HFFc6 (cell line): ENCODE data around the gene LMTK2. TPM values are rescaled to one million over a fixed set of nuclear protein-coding genes. Genes with fewer than 3 reads are reported as not detected.

Experiments
- DNase-seq: peaks from one replicate; pipeline ENCODE4 v3.0.0-alpha.2; 2018
- H3K27ac Mint-ChIP-seq: 2 replicates; pipeline ENCODE4 v1.8.0; 2020; ENCODE audit warnings: mild to moderate bottlenecking, mixed read lengths
- H3K27me3 Mint-ChIP-seq: 2 replicates; pipeline ENCODE4 v1.8.0; 2021; ENCODE audit warnings: mild to moderate bottlenecking, moderate library complexity, mixed read lengths; ENCODE audit not compliant: insufficient read depth
- H3K36me3 Mint-ChIP-seq: 2 replicates; pipeline ENCODE4 v1.8.0; 2021; ENCODE audit warnings: low read depth, mixed read lengths
- H3K4me1 Mint-ChIP-seq: 2 replicates; pipeline ENCODE4 v1.8.0; 2020; ENCODE audit warnings: low read depth, mixed read lengths
- H3K4me3 Mint-ChIP-seq: 2 replicates; pipeline ENCODE4 v1.8.0; 2020; ENCODE audit warnings: mild to moderate bottlenecking, moderate library complexity, mixed read lengths
- H3K9me3 Mint-ChIP-seq: 2 replicates; pipeline ENCODE4 v1.8.0; 2020; ENCODE audit warnings: mild to moderate bottlenecking, mixed read lengths
- total RNA-seq, 6 experiments: library from RNA; stranded (reverse); fragmentation: NEBNext Ultra II Directional; extraction: Animal tissue kit (Norgen Biotek cat#: 25700); gene quantifications; 2 replicates in 1 of 6; 3 replicates in 5 of 6; pipeline ENCODE4 v1.2.3, GENCODE V29; 2021
- TF ChIP-seq, protein P1 (sequence below): fragments of 200-600 bp; sonication (generic); IDR thresholded peaks from 2 replicates; pipeline ENCODE4 v1.5.0; 2021; ENCODE audit warnings: antibody characterized with exemption, mild to moderate bottlenecking

LMTK2 gene
- total RNA-seq, 6 experiments from 2014 or later = 9.2 to 13.5 (median 10.0) TPM

DNA sequence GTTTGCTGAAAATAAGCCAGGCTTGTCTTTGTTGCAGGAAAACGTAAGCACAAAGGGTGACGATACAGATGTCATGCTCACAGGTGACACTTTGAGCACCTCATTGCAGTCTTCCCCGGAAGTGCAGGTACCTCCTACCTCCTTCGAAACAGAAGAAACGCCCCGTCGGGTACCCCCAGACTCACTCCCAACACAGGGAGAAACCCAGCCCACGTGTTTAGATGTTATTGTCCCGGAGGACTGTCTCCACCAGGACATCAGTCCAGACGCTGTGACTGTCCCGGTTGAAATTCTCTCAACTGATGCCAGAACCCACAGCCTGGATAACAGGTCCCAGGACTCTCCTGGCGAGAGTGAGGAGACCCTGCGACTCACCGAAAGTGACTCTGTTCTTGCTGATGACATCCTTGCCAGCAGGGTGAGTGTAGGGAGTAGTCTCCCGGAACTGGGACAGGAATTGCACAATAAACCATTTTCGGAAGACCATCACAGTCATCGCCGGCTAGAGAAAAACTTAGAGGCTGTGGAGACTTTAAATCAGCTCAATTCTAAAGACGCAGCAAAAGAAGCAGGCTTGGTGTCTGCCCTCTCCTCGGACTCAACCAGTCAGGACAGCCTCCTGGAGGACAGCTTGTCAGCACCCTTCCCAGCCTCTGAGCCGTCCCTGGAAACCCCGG is 86.3 kb downstream of the LMTK2 start:
- Mint-ChIP-seq H3K36me3 (peaks cover 3% of the 10 kb centered on the region), H3K4me1 (peaks cover 16% of the 10 kb centered on the region), H3K27me3 (no peaks in the 10 kb centered on the region; the same call in 1 of the 2 replicates), H3K27ac (no peak overlapping the region), H3K4me3 (no peak overlapping the region), H3K9me3 (no peaks in the 10 kb centered on the region)
- no peak for DNase-seq
- TF ChIP-seq, protein P1, sequence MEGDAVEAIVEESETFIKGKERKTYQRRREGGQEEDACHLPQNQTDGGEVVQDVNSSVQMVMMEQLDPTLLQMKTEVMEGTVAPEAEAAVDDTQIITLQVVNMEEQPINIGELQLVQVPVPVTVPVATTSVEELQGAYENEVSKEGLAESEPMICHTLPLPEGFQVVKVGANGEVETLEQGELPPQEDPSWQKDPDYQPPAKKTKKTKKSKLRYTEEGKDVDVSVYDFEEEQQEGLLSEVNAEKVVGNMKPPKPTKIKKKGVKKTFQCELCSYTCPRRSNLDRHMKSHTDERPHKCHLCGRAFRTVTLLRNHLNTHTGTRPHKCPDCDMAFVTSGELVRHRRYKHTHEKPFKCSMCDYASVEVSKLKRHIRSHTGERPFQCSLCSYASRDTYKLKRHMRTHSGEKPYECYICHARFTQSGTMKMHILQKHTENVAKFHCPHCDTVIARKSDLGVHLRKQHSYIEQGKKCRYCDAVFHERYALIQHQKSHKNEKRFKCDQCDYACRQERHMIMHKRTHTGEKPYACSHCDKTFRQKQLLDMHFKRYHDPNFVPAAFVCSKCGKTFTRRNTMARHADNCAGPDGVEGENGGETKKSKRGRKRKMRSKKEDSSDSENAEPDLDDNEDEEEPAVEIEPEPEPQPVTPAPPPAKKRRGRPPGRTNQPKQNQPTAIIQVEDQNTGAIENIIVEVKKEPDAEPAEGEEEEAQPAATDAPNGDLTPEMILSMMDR = no peak

GRCh38 chr7:98193474-98194180 is 87.0 kb downstream of the LMTK2 start:
- DNase-seq = no peak
- TF ChIP-seq, protein P1 = no peak
- Mint-ChIP-seq H3K27ac (no peak overlapping the region), H3K9me3 (no peaks in the 10 kb centered on the region), H3K36me3 (no peaks in the 10 kb centered on the region; the same call in 1 of the 2 replicates), H3K4me1 (peaks cover 13% of the 10 kb centered on the region), H3K27me3 (no peaks in the 10 kb centered on the region; the same call in 1 of the 2 replicates), H3K4me3 (no peak overlapping the region)

GRCh38 chr7:98194186-98194585 is 87.5 kb downstream of the LMTK2 start:
- H3K36me3 Mint-ChIP-seq = no peaks in the 10 kb centered on the region; the same call in 1 of the 2 replicates
- H3K4me3 Mint-ChIP-seq = no peak overlapping the region
- no peak overlapping the region for H3K27ac Mint-ChIP-seq
- peaks cover 18% of the 10 kb centered on the region for H3K4me1 Mint-ChIP-seq
- H3K9me3 Mint-ChIP-seq = no peaks in the 10 kb centered on the region
- no peaks in the 10 kb centered on the region; the same call in 1 of the 2 replicates for H3K27me3 Mint-ChIP-seq
- DNase-seq = no peak
- TF ChIP-seq, protein P1 = no peak

GRCh38 chr7:98194672-98195457 is 88.2 kb downstream of the LMTK2 start:
- no peak for DNase-seq
- no peaks in the 10 kb centered on the region; the same call in 1 of the 2 replicates for H3K36me3 Mint-ChIP-seq
- H3K9me3 Mint-ChIP-seq = no peaks in the 10 kb centered on the region
- H3K4me3 Mint-ChIP-seq = no peak overlapping the region
- H3K27me3 Mint-ChIP-seq = no peaks in the 10 kb centered on the region
- peaks cover 22% of the 10 kb centered on the region for H3K4me1 Mint-ChIP-seq
- TF ChIP-seq, protein P1 = no peak
- peak overlapping the region; percentile 34; the same call in 1 of the 2 replicates for H3K27ac Mint-ChIP-seq

DNA sequence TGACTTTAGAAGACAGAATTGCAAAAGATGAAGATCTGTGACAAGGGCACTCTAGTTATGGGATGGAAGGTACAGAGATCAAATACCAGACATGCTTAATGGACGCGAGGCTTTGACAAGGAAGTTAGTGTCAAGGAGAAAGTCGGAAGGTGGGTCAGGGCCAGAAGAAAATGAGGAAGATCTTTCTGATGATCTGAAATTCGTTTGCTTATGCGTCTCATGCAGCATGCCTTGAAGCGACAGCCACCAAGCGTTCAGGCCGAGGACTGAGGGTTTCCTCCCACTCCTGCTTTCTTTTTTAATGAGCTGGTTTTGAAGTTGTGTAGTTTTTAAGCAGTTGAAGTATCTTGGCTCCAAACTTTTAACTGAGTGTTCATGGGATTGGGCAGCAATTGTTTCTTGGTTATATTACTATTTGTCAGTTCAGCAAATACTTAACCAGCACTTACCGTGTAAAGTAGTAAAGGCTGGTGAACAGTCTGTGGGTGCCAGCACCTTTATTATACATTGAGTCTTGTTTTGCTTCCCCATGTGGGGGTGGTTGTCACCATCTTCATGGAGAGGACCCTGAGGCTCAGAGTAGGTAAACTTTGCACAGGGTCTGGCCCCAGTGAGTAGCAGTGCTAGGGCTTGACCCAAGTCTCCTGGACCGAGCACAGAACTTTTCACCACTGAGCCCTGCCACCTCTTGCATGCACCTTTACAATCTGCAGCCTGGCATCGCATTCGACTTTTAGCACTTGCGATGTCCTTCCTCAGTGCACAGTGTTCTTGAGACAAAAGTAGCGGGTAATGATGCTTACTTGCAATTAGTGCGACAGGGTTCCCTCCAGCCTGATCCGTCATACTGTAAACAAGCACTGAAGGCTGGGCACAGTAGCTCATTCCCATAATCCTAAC is 90.3 kb downstream of the LMTK2 start:
- no peaks in the 10 kb centered on the region for H3K9me3 Mint-ChIP-seq
- H3K27ac Mint-ChIP-seq = no peak overlapping the region
- no peak for DNase-seq
- no peaks in the 10 kb centered on the region; the same call in 1 of the 2 replicates for H3K36me3 Mint-ChIP-seq
- H3K4me3 Mint-ChIP-seq = no peak overlapping the region
- peaks cover 22% of the 10 kb centered on the region for H3K4me1 Mint-ChIP-seq
- TF ChIP-seq, protein P1 = no peak
- H3K27me3 Mint-ChIP-seq = no peaks in the 10 kb centered on the region
